Hematopoietic multipotent progenitor cell (in vitro differentiated cells): ENCODE measurements around the gene GPR37L1. TPM values are rescaled to one million over a fixed set of nuclear protein-coding genes. Genes with fewer than 3 reads are reported as not detected.
"Not testable (repeated sequence)": the region's sequence is repeated elsewhere in the genome, so short reads cannot be mapped to it uniquely, and the experiment has no call there.

Experiments
- DNase-seq, 3 donors: peaks; one replicate each; pipeline ENCODE4 v3.0.0-alpha.2; 2011 to 2015; ENCODE audit warnings: low read depth in 2 of 3, low spot score in 2 of 3
- total RNA-seq: library from RNA; depleted of rRNA; stranded (reverse); fragments of >200 nt; gene quantifications from one replicate; pipeline ENCODE4 v1.2.3, GENCODE V29; 2012

Gene GPR37L1
- total RNA-seq, 1 donor = under 0.01 TPM

DNA sequence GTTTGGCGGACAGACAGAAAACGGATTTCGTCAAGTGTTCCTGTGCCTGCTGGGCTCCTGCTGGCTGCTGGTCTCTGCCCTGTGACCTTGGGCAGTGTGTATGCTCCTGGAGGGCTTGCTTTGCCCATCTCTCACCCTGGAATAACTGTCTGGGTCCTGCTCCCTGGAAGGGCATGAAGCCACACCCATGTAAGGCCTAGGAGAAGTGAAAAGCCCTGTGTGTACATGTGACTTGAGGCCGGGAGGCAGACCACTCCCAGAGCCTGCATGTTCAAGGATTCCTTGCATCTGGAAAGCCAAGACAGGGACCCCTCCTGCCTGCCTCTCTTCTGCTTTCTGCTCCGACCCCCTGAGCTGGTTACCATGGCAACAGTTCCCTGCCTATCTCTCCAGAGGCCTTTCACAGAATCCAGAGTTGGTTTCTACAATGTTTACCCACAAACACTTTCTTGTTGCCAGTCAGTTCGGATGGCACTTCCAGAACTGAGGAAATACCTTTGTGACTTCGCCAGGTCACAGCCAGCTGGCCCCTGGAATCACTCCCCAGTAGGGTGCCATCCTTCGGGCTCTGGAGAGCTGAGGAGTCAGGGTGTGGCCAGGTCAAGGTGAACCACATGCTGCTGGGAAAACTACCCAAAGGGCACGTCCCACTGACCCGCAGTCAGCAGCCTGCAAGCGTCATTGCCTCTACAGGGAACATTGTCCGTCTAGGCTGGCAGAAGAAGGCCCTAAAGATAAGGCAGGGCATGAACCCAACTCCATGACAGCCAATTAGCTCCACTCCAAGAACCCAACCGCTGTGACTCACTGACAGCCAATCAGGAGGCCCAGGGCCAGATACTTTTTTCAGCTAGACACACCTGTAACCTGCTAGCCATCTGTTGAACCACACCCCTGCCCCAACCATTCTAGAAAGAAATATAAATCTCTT lies 14.7 kb upstream of the GPR37L1 start:
- DNase-seq = no peak

DNA sequence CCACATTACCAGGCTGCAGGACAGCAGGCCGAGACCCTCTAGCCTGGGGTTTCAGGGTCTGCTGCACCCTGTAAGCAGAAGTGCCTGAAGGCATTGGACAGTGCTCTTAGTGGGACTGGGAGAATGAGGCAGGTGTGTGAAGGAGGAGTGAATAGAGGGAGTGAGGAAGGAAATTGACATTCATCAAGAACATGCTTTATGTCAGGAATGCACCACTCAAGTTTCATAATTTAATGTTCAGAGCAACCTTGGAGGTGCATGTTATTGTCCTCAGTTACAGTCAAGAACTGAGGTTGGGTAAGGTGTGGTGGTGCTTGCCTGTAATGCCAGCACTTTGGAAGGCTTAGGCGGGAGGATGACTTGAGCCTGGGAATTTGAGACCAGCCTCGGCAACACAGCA lies 11.7 kb upstream of the GPR37L1 start:
- DNase-seq = no peak

DNA sequence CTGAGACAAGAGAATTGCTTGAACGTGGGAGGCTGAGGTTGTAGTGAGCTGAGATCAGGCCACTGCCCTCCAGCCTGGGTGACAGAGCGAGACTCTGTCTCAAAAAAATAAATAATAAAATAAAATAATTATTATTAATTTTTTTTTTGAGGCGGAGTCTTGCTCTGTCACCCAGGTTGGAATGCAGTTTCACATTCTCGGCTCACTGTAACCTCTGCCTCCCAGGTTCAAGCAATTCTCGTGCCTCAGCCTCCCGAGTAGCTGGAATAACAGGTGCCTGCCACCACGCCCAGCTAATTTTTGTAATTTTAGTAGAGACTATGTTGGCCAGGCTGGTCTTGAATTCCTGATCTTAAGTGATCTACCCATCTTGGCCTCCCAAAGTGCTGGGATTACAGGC lies 11.1 kb upstream of the GPR37L1 start:
- not testable (repeated sequence) for DNase-seq

- no peak for DNase-seq
Observed at GRCh38 chr1:202112859-202113689, 9.6 kb upstream of the GPR37L1 start.

GRCh38 chr1:202113690-202114300 lies 8.9 kb upstream of the GPR37L1 start:
- no peak for DNase-seq

DNA sequence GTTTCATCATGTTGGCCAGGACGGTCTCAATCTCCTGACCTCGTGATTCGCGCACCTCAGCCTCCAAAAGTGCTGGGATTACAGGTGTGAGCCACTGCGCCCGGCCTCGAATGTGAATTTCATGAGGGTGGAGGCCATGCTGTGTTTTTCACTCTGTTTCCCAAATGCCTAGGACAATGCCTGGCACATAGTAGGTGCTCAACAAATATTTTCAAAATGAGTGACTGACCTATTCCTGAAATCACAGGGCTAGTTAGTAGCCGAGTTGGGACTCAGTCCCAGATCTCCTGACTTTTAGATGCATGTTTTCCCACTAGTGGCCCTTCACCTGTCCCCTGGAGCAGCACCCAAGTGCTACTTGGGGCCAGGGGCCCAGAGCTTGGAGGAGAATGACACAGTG lies 6.4 kb upstream of the GPR37L1 start:
- DNase-seq = no peak

DNA sequence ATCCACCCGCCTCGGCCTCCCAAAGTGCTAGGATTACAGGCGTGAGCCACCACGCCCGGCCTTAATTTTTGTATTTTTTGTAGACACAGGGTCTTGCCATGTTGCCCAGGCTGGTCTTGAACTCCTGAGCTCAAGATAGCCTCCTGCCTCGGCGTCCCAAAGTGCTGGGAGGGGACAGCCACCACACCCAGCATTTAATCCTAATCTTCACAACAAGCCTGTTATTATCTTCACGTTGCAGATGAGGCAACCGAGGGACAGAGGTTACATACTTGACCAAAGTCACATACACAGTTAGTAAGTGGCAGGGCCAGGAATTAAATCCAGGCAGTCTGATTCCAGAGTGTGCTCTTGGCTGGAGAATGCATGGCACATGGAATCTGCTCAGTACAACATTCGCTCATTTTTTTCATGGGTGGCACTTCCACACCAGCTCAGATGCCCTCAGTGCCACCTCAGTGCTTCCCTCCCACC lies 4.8 kb upstream of the GPR37L1 start:
- no peak for DNase-seq

DNA sequence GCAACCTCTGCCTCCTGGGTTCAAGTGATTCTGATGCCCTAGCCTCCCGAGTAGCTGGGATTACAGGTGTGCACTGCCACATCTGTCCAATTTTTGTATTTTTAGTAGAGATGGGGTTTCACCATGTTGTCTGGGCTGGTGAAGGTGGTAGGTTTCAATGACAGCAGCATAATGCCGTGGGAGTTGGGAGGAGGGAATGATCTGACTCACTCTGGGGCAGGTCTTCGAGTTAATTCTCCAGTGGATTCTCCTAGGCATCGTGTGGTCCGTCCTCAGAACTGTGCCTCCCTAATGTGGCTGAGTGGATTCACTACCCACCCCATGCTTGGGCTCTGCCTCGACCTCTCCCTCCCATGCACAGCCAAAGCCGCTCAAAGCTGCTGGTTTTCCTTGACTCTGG lies 1.7 kb upstream of the GPR37L1 start:
- DNase-seq = no peak

- no peak for DNase-seq
Observed at GRCh38 chr1:202123336-202123813, 658 bp downstream of the GPR37L1 start.

- no peak for DNase-seq
Observed at GRCh38 chr1:202124142-202124541, 1.4 kb downstream of the GPR37L1 start.

GRCh38 chr1:202125611-202126010 lies 2.9 kb downstream of the GPR37L1 start:
- DNase-seq = no peak

DNA sequence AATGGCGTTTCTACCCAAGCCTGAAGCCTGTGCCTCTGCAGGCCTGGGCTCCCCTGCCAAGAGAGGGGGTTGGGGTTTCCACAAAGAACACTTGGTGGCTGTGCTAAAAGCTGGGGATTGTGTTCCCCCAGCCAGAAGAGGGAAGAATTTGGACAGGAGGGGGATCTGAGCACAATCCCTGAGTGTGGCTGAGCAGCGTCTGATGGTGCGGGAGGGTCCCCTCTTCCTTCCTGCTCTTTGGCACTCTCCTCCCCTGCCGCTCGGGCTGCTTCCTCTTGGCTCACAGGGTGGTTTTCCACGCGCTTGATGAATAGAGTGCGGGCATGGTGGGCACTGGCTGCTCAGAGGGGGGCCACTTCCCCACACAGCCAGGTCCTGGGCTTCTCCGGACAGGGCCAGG lies 3.7 kb downstream of the GPR37L1 start:
- DNase-seq = peak in 2 of 3 donors; percentile 28 to 50

DNA sequence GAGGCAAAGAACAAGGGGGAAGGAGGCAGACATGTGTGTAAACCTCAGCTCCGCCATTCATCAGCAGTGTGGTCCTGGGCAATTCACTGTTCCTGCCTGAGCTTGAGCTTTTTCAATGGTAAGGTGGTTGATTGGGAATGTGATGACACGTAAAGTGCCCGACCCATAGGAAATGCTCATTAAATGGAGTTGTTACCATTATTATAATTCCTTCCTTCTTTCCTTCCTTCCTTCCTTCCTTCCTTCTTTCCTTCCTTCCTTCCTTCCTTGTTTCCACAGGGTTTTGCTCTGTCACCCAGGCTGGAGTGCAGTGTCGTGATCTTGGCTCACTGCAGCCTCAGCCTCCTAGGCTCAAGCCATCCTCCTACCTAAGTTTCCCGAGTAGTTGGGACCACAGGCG lies 4.3 kb downstream of the GPR37L1 start:
- no peak for DNase-seq

DNA sequence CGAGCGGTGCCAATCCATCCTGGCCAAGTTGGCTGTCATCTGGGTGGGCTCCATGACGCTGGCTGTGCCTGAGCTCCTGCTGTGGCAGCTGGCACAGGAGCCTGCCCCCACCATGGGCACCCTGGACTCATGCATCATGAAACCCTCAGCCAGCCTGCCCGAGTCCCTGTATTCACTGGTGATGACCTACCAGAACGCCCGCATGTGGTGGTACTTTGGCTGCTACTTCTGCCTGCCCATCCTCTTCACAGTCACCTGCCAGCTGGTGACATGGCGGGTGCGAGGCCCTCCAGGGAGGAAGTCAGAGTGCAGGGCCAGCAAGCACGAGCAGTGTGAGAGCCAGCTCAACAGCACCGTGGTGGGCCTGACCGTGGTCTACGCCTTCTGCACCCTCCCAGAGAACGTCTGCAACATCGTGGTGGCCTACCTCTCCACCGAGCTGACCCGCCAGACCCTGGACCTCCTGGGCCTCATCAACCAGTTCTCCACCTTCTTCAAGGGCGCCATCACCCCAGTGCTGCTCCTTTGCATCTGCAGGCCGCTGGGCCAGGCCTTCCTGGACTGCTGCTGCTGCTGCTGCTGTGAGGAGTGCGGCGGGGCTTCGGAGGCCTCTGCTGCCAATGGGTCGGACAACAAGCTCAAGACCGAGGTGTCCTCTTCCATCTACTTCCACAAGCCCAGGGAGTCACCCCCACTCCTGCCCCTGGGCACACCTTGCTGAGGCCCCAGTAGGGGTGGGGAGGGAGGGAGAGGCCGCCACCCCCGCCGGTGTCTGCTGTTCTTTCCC lies 5.3 kb downstream of the GPR37L1 start:
- DNase-seq = no peak

DNA sequence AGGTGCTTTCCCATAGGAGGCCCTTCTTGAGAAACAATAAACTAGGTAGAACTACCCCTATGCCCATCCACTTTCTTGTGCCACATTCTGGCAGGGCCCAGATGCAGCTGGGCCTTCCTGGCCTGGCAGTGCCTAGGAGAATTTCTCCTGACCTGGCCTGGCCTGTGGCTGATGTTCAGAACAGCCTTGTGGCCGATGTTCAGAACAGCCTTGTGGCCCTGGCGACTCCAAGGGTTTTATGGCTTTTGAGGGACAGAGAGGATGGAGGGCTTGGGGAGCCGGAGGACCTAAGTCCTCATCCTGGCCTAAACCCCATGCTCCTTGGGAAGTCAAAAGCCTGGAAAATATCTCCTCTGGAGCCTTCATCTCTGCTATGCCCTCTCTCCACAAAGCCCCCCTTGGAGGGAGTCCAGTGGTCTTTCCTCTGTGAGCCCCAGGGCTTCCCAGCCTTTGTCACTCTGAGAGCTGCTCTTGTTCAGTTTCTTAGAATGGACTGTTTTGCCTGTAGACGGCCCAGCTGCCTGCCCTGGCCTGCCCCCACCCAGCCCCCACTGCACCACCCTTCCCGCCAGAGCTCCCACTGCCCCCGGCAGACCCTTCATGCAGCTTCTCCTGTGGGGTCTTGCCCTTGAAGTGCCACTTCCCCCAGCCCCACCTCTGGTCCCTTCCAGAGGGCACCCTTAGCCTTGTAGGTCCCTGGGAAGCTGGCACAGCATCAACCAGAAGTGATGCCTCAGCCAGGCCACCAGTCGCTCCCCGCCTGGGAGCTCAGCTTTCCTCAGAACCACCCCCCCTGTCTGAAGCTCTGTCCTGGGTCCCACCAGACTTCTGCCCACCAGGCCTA lies 7.0 kb downstream of the GPR37L1 start:
- no peak for DNase-seq

- DNase-seq = peak in 2 of 3 donors; percentile 18 to 26
Observed at GRCh38 chr1:202130297-202130721, 7.6 kb downstream of the GPR37L1 start.

GRCh38 chr1:202130816-202131522 lies 8.3 kb downstream of the GPR37L1 start:
- no peak for DNase-seq

- DNase-seq = no peak
Observed at GRCh38 chr1:202131956-202132821, 9.5 kb downstream of the GPR37L1 start.
